Heart left ventricle (tissue), 16 donors: ENCODE results near the gene MTSS2. TPM values are rescaled to one million over a fixed set of nuclear protein-coding genes. Genes with fewer than 3 reads are reported as not detected.

Experiments used
- ATAC-seq, 4 donors: fragments of 200-7000 bp; cut with Tn5 transposase; one replicate each; pipeline ENCODE4 v1.9.1; 2020 to 2022; ENCODE audit warnings: moderate library complexity in 4 of 4, mild to moderate bottlenecking in 3 of 4, moderate number of reproducible peaks in 1 of 4
- DNase-seq, 5 donors: peaks; one replicate each; pipeline ENCODE4 v3.0.0-alpha.2; 2020
- H3K27ac ChIP-seq, 12 donors: fragments of 200-600 bp; sonication (generic) in 4 of 12; one replicate each; pipeline versions ENCODE4 v1.5.0 to v1.8.0; 2016 to 2022; ENCODE audit warnings: mild to moderate bottlenecking in 2 of 12
- H3K27me3 ChIP-seq, 9 donors: fragments of 200-600 bp; sonication (generic) in 2 of 9; one replicate each; pipeline versions ENCODE4 v1.5.1 to v1.8.0; 2016 to 2022; ENCODE audit warnings: mild to moderate bottlenecking in 3 of 9
- H3K36me3 ChIP-seq, 9 donors: fragments of 200-600 bp; sonication (generic) in 2 of 9; one replicate each; pipeline versions ENCODE4 v1.5.0 to v1.8.0; 2018 to 2022; ENCODE audit warnings: mild to moderate bottlenecking in 2 of 9
- H3K4me1 ChIP-seq, 12 donors: fragments of 200-600 bp; sonication (generic) in 4 of 12; one replicate each; pipeline versions ENCODE4 v1.5.0 to v1.8.0; 2016 to 2022; ENCODE audit warnings: mild to moderate bottlenecking in 3 of 12
- H3K4me3 ChIP-seq, 12 donors: fragments of 200-600 bp; sonication (generic) in 4 of 12; one replicate each; pipeline versions ENCODE4 v1.5.0 to v1.8.0; 2017 to 2022; ENCODE audit warnings: mild to moderate bottlenecking in 9 of 12, moderate library complexity in 4 of 12
- H3K9me3 ChIP-seq, 12 donors: fragments of 200-600 bp; sonication (generic) in 4 of 12; one replicate each; pipeline versions ENCODE4 v1.5.0 to v1.8.0; 2016 to 2022; ENCODE audit warnings: mild to moderate bottlenecking in 1 of 12
- CTCF ChIP-seq, 12 donors: fragments of 200-600 bp; sonication (generic) in 4 of 12; IDR thresholded peaks; one replicate each; pipeline versions ENCODE4 v1.5.0 to v1.8.0; 2018 to 2022; ENCODE audit warnings: antibody characterized with exemption in 12 of 12, mild to moderate bottlenecking in 5 of 12
- POLR2A ChIP-seq, 2 donors: fragments of 450-650 bp; IDR thresholded peaks; one replicate each; pipeline ENCODE4 v1.6.1; 2017; ENCODE audit warnings: antibody characterized with exemption in 2 of 2, mild to moderate bottlenecking in 2 of 2, moderate library complexity in 2 of 2
- WGBS, 4 donors: extraction: QIAGEN DNeasy Blood & Tissue Kit in 2 of 4; methylation state at CpG; one replicate each; pipeline versions ENCODE4 v1.1.5 to v1.1.7; 2013 to 2018; 5-methylcytosine and 5-hydroxymethylcytosine counted together
- intact Hi-C, 10 donors: fragments of 100-400 bp; cut with DNase I; formaldehyde crosslinking; loops; one replicate each; pipeline versions ENCODE4 v1.11.1 to v1.14.2; 2022
- polyA plus RNA-seq, 2 donors: library from polyadenylated mRNA; stranded (reverse); fragments of 200-250 nt; gene quantifications; one replicate each; pipeline ENCODE4 v1.2.3, GENCODE V29; 2013
- total RNA-seq, 9 donors: library from RNA; depleted of rRNA in 2 of 9; stranded (reverse); fragments of >200 nt in 2 of 9; fragmentation: NEBNext Ultra II Directional in 3 of 9; extraction: Animal tissue kit (Norgen Biotek cat#: 25700) in 3 of 9; gene quantifications; one replicate each; pipeline versions ENCODE4 v1.1.0 to v1.2.4, GENCODE V29; 2016 to 2023
- donor health status: ischemic (EF 13 %, LVEDD 7.1; RV severe dilation, severe dysfunction).
- donor health status: healthy with polysubstance abuse.
- donor health status: DM: no; HTN: yes; CAD: no.
- donor health status: DM: no; HTN: no; CAD: no.
- donor health status: ischemic (EF 25% LVEDD 6.9; RV normal size, moderate dysfunction).
- donor health status: ischemic (EF 25% LVEDD 5.7; RV mildly dilated, moderate dysfunction).
- donor health status: healthy.
- donor health status: DM: yes; HTN: yes; CAD: no.
- donor health status: ischemic (EF 35%, LVEDD 5.7; RV mildly dilated, moderate dysfunction).
- donor health status: nonischemic (EF 11% LVEDD 7.7; RV severe dilation, severe dysfunction).
- donor health status: DM: yes; HTN: yes; CAD: no.
- donor health status: PGD.
- donor health status: ischemic (EF 29% LVEDD 5.4; RV normal size, mild dysfunction).
- donor health status: nonischemic (EF 23%, LVEDD 6.1; RV moderate dilation, normal function).

Gene MTSS2
- total and polyA plus RNA-seq, 11 donors = 51.9 to 97.1 (median 72.2) TPM

GRCh38 chr16:70705056-70705455 is 19.2 kb upstream of the MTSS2 start:
- 93 to 97% (median 95%) methylated on average over 8 of the region's 8 CpGs for WGBS, 4 donors
- no peaks in the 10 kb centered on the region for H3K27me3 ChIP-seq
- no peaks in the 10 kb centered on the region for H3K9me3 ChIP-seq
- no peak overlapping the region for H3K4me3 ChIP-seq
- H3K4me1 ChIP-seq = peaks cover 0 to 75% (median 41%) of the 10 kb centered on the region in 12 donors
- no peak for TF ChIP-seq POLR2A (IDR thresholded peaks at IDR 0.05)
- TF ChIP-seq CTCF (IDR thresholded peaks at IDR 0.05) = no peak
- ATAC-seq (no peak), DNase-seq (no peak)
- H3K27ac ChIP-seq = peak overlapping the region in 1 of 12 donors; percentile 96
- intact Hi-C loops = no loop called here
- peaks cover 0 to 3% (median 0%) of the 10 kb centered on the region in 9 donors for H3K36me3 ChIP-seq

GRCh38 chr16:70704586-70704985 is 18.7 kb upstream of the MTSS2 start:
- Histone ChIP-seq H3K27ac (peak overlapping the region in 4 of 12 donors; percentile 75 to 96 (median 85)), H3K4me1 (peaks cover 0 to 75% (median 40%) of the 10 kb centered on the region in 12 donors), H3K36me3 (no peaks in the 10 kb centered on the region), H3K4me3 (no peak overlapping the region), H3K27me3 (no peaks in the 10 kb centered on the region), H3K9me3 (no peaks in the 10 kb centered on the region)
- no peak for ATAC-seq
- DNase-seq = no peak
- 79 to 90% (median 88%) methylated on average over 11 of the region's 11 CpGs for WGBS, 4 donors
- TF ChIP-seq CTCF (IDR thresholded peaks at IDR 0.05) = no peak
- no peak for TF ChIP-seq POLR2A (IDR thresholded peaks at IDR 0.05)
- intact Hi-C loops = loop anchor here in 2 of 10 donors (5.0 kb wide), 1 partner anchor 33 kb away; no protein-coding TSS in a partner anchor

- no peak for ATAC-seq
- Histone ChIP-seq H3K4me3 (no peak overlapping the region), H3K4me1 (peaks cover 0 to 73% (median 39%) of the 10 kb centered on the region in 12 donors), H3K27ac (peak overlapping the region; percentile 51 to 96 (median 76)), H3K27me3 (no peaks in the 10 kb centered on the region), H3K9me3 (no peaks in the 10 kb centered on the region), H3K36me3 (no peaks in the 10 kb centered on the region)
- intact Hi-C loops = loop anchor here in 2 of 10 donors (5.0 kb wide), 1 partner anchor 33 kb away; no protein-coding TSS in a partner anchor
- no peak for DNase-seq
- no peak for TF ChIP-seq CTCF (IDR thresholded peaks at IDR 0.05)
- no peak for TF ChIP-seq POLR2A (IDR thresholded peaks at IDR 0.05)
- 77 to 90% (median 87%) methylated on average over 6 of the region's 6 CpGs; no CpG with 5 or more reads in 1 of the 4 donors for WGBS, 4 donors
Observed at GRCh38 chr16:70703835-70704381, 18.1 kb upstream of the MTSS2 start.

DNA sequence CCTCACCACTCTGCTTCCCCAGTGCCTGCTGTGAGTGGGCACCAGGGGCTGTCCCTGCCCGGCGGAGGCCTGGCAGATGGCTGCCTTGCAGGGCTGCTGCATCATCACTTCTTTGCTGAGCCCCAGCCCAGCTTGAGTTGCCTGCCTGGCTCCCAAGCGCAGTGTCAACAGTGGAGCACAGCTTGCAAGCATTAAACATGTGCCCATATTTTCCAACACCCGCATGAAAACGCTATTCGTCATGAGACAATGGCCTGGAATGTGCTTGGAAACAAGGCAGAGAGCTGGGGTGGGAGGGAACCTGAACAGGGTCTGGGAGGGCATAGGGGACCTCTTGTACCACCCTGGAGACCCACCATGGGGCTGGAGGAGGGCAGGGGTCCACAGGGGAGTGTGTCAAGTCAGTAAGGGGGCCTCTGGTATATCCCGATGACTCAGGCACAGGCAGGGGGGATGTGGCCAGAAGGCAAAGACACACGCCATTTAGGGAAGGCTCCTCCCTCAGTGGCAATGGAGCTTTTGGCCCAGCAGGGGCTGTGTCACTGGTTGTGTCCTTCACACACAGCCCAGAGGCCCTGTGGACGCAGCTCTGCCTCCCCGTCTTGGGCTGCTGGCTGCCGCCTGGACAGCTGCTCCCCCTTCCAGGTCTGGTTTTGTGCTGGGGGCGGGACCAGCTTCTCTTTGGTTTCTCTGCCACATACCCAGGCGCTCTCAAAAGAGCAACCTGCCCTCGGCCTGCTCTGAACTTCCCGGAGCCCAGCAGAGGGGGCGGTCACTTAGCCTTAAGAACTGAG is 17.4 kb upstream of the MTSS2 start:
- TF ChIP-seq POLR2A (IDR thresholded peaks at IDR 0.05) (no peak), CTCF (IDR thresholded peaks at IDR 0.05) (peak in 8 of 12 donors; percentile 6 to 49 (median 25))
- peak; percentile 59 to 83 (median 74) for ATAC-seq
- intact Hi-C loops = loop anchor here in 2 of 10 donors (5.0 kb wide), 1 partner anchor 34 kb away; no protein-coding TSS in a partner anchor
- no peaks in the 10 kb centered on the region for H3K9me3 ChIP-seq
- H3K4me1 ChIP-seq = peaks cover 0 to 74% (median 38%) of the 10 kb centered on the region in 12 donors
- H3K4me3 ChIP-seq = no peak overlapping the region
- DNase-seq = peak in 3 of 5 donors; percentile 63 to 78 (median 76)
- peak overlapping the region; percentile 51 to 96 (median 76) for H3K27ac ChIP-seq
- H3K27me3 ChIP-seq = no peaks in the 10 kb centered on the region
- 50 to 58% (median 54%) methylated on average over 11 to 16 of the region's 16 CpGs for WGBS, 4 donors
- peaks cover 0 to 5% (median 0%) of the 10 kb centered on the region in 9 donors for H3K36me3 ChIP-seq
